ENCODE data around the gene GLTP. TPM values are rescaled to one million over a fixed set of nuclear protein-coding genes. Genes with fewer than 3 reads are reported as not detected.

Gene GLTP
- total RNA-seq, 1 donor from 2014 or later = 45.6 TPM

DNA sequence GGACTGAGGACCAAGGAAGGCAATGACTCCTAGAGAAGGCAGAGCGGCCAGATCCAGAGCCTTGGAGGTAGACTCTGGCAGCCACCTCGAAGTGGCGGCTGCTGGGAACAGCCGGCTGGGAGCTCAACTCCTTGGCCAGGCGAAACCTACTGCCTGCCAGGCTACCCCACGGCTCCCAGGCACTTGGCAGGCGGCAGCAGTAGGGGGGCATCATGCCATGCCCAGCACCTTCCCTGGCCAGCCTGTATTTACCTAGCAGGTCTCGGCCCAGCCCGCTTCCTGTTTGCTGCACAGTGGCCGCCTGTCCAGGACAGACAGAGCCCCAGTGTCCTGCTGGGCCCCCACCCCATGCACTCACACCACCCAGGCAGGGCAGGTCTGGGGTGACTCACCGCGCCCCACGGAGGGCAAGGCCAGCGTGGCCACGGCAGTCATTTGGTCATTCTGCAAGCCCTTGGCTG, 57.4 kb downstream of the GLTP start:
- DNase-seq (ENCODE audit: low read depth in 2 of 2) = peak in 1 of 2 donors; percentile 23

DNA sequence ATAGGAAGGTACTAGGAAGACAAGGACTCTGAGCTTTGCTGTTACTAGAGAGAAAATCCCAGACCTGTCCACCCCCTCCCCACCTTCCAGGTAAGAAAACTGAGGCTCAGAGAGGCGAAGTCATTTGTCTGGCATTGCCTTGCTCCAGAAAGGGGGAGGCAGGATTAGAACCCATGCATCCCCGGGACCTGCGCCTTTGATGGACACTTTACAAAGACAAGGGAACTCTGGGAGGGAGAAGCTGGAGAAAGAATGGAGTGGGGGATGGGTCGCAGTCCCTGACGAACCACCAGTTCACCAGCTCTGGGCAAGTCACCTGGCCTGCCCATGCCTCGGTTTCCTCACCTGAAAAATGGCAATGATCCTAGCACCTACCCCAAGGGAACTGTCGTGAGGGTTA, 57.9 kb downstream of the GLTP start:
- DNase-seq (ENCODE audit: low read depth in 2 of 2) = no peak

DNA sequence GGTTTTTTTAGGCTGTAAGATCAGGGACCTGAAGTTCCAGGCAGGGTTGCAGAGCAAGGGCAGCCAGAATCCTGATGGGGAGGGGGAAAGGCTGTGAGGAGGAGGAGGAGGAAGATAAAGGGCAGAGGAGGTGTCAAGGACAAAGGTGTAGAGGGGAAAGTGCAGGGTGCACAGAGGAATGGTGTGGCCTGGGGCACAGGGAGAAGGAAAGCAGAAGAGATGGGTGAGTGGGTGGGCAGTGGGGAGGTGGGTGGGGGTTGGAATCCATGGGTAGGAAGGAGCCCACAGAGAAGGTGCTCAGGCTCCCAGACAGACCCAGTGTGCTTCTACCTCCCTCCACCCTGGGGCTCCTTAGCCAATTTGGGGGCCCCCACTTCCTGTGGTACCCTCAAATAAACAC, 58.4 kb downstream of the GLTP start:
- no peak for DNase-seq (ENCODE audit: low read depth in 2 of 2)

DNA sequence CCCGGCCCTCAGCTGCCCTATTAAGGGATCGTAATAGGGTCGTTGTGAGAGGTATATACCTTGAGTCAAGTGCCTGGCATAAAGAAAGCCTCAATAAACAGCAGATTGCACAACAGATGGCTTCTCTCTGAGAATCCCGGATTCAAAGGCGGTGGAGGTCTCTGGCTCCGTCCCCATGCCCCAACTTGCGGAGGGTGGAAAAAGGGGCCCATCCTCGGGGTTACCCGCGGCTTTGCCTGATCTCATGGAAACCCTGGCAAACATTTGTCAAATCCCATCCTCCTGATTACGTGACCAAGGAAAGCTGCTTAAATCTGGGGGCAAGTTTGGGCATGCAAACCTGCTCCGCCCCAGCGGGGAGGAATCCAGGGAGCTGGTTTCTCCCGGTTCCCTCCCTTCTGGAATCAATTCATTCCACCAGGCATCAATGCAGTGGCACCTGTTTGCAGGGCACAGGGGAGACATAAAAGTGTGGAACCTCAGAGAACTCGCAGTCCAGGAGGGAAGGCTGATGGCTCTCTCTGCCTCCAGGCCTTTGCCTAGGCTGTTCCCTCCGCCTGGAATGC, 59.4 kb downstream of the GLTP start:
- no peak for DNase-seq (ENCODE audit: low read depth in 2 of 2)

DNA sequence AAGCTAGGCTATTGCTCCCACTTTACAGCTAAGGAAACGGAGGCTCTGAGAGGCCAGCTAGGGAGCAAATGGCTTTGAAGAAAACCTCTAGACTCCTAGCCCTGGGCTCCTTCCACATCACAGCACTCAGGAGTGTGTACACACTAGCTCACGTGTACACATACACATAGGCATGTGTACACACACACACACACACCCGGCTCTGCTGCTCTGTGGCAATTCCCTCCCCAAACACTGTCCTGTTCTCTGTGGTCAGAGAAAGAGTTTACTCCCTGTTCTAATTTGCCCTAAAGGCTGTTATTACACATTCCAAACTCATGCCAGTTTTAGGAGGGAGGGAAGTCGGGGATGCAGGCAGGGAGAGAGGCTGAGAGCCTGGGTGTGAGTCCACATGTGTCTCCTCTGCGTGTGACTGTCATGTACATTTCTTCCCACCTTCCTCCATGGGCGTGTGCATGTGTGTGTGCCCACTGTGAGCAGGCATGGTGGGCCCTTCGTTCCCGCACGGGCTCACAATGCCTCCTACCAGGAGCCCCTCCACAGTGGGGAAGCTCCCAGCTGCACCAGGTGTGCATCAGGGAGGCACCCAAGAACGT, 61.3 kb downstream of the GLTP start:
- DNase-seq (ENCODE audit: low read depth in 2 of 2) = no peak

DNA sequence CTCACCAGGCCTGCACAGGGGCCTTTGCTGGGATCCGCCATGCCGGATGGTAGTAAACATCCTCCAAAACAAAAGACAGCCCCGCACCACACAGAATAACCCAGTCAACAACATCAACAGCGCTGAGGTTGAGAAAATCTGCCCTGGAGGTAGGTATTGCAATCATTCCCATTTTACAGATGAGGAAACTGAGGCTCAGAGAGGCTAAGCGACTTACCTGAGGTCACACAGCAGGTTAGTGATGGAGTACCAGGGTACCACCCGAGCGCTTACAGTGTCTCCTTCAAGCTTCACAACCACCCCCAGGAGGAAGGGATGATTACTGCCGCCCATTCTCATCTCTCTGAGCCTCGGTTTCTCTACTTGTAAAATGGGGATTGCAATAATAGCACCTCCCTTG, 62.1 kb downstream of the GLTP start:
- DNase-seq (ENCODE audit: low read depth in 2 of 2) = no peak

DNA sequence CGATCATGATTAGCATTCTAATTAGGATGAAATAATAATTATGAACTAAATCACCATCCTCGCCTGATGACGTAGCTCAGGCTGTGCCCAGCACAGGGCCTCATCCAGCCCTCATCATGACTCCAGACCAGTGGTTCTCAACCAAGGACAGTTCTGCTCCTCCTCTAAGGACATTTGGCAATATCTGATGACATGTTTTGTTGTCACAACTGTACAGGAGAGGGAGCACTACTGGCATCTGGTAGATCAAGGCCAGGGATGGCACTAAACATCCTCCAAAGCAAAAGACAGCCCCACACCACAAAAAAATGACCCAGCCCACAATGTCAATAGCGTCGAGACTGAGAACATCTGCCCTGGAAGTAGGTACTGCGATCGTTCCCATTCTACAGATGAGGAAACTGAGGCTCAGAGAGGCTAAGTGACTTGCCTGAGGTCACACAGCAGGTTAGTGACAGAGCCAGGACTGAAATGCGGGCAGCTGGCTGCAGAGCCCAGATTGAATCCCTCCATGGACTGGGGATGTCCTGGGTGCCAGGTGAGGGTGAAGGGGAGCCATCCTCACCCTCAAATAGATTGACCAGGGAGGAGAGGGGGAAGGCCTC, 62.6 kb downstream of the GLTP start:
- no peak for DNase-seq (ENCODE audit: low read depth in 2 of 2)

DNA sequence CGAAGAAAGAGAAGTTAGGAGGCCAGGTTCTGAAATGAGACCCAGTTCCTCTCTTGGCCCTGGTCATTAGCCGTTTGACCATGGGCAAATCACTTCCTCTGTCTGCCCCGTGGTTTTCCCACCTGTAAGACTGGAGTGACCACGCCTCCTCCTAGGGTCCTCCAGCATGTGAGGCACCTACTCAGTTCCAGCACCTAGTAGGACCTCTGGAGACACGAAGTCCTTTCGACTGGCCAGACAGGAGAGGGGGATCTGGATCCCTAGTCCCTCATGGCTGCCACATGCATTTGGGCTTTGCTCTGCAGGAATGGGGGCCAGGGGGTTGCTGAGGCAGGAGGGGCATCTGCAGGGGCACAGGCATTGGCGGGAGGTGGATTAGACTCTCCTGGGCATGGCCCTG, 63.5 kb downstream of the GLTP start:
- no peak for DNase-seq (ENCODE audit: low read depth in 2 of 2)

DNA sequence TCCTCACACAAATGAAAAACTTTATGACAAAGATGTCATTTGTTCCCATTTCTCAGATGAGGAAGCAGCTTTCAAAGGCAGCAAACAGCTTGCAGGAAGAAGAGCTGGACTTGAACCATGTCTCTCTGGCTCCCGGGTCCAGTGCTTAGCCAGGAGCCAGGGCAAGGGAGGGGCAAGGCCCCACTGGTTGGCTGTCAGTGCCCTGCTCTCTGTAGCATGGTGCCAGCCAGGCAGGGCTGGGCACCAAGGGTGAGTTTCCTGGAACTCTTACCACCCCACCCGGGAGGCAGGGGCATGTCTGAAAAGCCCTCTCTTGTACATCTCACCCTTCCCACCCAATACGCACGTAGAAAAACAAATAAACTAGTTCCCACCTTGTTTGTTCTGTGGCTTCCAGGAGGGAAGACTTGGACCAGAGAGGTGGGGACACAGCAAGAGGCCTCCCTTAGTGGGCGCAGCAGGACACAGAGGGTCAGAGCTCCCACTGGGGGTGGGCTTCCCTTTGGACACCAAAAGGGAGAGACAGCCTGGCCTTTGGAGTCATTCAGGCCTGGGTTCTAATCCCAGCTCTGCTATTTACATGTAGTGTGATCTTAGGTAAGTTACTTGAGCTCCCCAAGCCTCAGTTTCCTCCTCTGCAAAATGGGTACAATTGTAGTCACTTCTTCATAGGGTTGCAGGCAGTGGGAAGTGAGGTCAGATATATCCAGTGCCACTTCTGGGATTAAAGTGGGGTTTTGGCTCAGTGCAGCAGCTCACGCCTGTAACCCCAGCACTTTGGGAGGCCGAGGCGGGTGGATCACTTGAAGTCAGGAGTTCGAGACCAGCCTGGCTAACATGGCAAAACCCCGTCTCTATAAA, 64.4 kb downstream of the GLTP start:
- no peak for DNase-seq (ENCODE audit: low read depth in 2 of 2)

DNA sequence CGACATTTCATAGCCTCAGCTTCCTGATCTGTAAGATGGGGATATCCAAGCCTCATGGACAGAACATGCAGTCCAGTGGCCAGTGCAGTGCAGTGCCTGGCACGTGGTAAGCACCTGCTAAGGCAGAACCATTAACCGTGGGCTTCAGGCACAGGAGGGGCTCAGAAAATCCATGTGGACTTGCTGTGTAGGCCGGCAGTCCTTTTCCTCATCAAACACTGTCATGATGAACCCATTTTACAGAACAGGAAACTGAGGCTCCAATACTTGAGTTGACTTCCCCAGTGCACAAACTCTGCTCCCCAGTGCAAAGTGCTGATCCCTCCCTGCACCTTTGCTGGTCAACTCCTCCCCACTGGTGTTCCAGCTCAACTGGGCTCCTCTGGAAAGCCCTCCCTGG, 65.1 kb downstream of the GLTP start:
- DNase-seq (ENCODE audit: low read depth in 2 of 2) = no peak

DNA sequence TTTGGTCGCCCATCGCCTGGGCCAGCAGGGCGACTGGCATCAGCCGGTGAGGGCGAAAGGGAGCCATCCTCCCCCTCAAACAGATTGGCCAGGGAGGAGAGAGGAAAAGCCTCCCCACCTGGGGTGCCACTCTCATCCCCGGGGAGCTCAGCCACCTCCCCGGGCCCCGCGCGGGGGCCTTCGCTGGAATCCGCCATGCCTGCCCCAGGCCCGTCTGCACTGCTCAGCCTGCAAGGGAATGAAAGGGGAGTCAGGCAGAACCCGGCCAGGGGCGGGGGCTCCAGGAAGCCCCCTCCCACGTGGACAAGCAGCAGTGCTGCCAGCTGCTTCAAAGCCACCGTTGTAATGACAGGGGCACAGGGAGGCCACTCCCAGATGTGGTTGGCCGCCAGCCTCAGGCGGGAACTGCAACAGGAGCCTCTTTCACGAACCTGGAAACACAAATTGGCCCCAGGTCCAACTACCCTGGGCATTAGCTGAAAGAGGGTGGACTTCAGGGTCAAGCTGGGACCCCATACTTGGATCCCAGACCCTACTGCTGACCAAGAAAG, 65.7 kb downstream of the GLTP start:
- no peak for DNase-seq (ENCODE audit: low read depth in 2 of 2)

DNA sequence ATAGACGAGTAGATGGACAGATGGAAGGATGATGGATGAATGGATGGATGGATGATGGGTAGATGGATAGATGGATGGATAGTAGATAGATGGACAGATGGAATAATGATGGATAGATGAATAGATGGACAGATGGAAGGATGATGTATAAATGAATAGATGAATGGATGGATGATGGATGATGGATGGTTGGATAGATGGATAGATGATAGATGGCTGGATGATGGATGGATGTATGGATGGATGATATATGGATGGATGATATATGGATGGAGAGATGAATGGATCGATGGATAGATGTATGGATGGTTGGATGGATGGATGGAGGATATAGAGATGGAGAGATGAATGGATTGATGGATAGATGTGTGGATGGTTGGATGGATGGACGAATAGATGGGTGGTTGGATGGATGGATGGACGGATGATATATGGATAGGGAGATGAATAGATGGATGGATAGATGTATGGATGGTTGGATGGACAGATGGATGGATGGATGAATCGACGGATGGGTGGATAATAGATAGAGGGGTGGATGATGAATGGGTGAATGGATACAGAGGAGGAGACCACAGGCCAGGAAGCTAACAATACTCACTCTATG, 66.4 kb downstream of the GLTP start:
- no peak for DNase-seq (ENCODE audit: low read depth in 2 of 2)

DNA sequence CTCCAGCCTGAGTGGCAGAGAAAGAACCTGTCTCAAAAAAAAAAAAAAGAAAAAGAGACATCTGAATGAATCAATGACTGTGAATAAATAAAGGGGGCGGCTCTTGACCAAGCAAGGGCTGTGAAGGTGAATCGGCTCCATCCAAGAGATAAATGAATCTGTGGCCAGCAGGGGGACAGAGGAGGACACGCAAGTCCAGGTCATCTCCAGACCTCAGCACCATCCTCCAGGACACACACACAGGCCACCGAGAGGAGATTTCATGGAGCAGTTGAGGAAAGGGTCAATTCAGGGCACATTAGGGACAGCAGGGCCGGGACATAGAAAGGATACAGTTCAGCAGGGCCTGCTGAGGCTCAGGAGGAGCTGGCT, 68.7 kb downstream of the GLTP start:
- no peak for DNase-seq (ENCODE audit: low read depth in 2 of 2)

DNA sequence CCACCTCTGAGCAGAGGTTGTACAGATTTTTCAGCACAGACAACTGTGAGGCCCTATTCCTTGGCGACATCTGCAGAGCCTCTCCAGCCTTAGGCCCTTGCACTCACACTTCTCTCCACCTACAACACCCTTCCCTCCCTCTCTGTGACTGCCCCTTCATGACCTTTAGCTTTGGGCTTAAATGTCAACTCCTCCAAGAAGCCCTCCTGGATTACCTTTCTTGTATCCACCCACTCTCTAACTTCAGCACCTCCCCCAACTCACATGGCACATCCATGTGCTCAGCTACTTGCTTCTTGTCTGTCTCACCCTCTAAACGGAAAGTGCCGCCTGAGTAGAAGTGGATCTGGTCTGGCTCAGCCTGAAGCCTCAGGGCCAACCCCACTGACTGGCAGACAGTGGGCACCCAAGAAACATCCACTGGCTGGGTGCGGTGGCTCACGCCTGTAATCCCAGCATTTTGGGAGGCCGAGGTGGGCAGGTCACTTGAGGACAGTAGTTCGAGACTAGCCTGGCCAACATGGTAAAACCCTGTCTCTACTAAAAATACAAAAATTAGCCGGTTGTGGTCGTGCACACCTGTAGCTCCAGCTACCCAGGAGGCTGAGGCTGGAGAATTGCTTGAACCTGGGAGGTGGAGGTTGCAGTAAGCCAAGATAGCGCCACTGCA, 69.3 kb downstream of the GLTP start:
- DNase-seq (ENCODE audit: low read depth in 2 of 2) = no peak

DNA sequence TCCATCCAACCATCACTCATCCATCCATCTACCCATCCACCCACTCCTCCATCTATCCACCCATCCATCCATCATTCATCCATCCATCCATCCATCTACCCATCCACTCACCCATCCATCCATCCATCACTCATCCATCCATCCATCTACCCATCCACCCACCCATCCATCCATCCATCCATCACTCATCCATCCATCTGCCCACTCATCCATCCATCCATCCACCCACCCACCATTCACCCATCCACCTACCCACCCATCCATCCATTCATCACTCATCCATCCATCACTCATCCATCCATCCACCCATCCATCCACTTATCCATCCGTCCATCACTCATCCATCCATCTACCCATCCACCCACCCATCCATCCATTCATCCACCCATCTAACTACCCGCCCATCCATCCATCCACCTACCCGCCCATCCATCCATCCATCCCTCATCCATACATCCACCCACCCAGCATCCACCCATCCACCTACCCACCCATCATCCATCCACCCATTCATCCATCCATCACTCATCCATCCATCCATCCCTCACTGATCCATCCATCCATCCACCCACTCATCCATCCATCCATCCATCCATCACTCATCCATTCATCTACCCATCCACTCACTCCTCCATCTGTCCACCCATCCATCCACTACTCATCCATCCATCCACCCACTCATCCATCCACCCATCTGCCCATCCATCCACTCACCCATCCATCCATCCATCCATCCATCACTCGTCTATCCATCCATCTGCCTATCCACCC, 71.3 kb downstream of the GLTP start:
- DNase-seq (ENCODE audit: low read depth in 2 of 2) = no peak

DNA sequence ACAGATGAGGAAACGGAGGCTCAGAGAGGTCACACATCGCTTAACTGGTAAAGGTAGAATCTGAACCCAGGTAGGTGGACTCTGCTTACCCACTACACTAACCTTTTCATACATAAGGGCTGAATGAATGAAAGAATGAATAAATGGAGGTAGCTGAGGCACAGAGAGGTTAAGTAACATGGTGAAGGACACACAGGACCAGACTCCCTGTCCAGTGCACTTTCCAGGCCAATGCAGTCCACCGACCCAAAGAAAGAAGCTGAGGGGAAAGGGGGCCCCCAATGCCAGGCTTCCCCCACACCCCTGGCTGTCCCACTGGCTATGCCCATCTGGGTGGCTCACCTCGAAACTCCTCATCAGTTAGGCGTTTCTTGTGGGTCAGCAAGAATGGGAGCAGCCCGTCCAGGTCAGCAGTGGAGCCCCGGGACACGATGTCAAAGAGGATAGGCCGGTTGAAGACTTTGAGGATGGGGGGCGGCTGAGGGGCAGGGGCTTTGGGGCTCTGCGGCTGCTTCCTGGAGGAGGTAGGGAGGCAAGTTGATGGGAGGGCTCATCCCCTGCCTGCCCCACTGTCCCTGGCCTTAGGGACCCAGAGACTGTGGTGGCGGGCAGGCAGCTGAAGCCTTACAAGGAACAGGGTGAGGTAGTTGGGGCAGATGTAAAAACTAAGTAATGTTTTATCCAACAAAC, 72.2 kb downstream of the GLTP start:
- no peak for DNase-seq (ENCODE audit: low read depth in 2 of 2)

DNA sequence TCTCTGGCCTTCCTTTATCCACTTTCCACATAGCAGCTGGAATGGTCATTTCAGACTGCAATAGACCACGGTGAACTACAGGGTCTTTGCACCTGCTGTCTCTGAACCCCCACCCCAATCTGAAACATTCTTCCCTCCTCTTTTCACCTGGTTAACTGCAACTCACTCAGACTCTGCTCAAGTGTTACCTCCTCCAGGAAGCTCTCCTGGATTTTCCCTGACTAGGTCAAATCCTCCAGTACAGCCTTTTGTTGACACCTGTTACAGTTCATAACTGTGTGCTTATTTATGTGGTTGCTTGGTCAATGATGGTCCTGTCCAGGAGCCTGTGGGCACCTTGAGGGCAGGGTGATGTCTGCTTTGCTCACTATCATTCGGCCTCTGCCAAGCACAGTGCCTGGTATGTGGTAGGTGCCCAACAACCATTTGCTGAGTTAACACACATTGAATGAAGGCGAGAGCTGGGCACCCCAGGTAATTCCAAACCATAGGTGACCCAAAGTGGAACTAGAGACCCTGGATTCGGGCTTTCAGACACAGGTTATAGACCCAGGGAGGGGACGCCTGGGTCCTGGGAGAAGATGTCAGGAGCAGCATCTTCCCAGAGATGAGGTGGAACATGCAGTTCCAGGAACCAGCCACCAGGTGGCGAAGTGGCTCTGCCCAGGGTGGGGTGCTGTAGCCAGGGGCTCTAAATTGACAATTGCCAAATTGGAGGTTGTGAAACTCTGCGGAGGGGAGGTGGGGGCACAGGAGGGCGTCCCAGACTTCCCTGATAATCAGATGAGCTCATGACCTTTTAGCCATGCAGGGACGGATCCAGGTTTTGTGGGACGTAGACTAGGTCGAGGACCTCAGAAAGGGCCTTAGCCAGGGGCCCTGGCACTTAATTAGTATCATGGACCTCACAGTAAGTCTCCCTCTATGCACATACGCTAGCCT, 75.2 kb downstream of the GLTP start:
- DNase-seq (ENCODE audit: low read depth in 2 of 2) = peak; percentile 6 to 52

DNA sequence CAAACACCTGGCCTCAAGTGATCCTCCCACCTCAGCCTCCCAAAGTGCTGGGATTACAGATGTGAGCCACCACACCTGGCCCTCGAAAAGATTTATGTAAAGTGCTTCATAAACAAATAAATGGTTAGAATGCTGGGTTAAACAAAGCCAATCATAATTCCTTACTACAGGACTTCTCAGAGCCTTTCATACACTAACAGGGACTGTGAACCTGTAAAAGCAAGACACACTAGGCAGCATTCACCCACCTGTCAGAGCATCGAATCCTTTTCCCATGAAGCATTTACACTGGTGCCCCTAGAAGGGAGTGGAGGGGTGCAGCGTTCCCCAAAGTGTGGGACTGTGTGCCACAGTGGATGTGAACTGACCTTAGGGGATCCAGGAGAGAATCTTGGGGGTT, 76.7 kb downstream of the GLTP start:
- no peak for DNase-seq (ENCODE audit: low read depth in 2 of 2)

DNA sequence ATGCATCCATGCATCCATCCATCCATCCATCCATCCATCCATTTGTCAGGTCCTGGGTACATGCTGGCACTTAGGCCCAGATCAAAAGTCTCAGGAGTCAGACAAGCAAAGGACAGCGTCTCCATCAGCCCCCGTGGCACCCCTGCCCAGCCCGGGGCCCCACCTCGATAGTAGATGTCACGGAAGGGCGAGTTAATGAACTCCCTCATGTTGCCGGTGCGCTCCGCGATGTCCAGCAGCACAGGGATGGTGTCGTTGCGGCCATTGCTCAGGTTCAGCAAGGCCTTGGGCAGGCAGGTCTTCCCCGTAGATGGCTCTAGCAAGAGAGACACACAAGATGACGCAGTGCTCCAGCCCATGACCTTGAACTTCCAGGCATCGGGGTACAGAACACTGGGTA, 77.5 kb downstream of the GLTP start:
- no peak for DNase-seq (ENCODE audit: low read depth in 2 of 2)

All from dermis microvascular lymphatic vessel endothelial cell (primary cell).